Cerebellar nuclear complex (tissue), 1 donor: ENCODE measurements around the gene PTBP1.

Experiments
- DNase-seq, 2 experiments: peaks; one replicate each; lab custom pipeline; 2025; lab: John Stamatoyannopoulos, UW

Gene PTBP1

DNA sequence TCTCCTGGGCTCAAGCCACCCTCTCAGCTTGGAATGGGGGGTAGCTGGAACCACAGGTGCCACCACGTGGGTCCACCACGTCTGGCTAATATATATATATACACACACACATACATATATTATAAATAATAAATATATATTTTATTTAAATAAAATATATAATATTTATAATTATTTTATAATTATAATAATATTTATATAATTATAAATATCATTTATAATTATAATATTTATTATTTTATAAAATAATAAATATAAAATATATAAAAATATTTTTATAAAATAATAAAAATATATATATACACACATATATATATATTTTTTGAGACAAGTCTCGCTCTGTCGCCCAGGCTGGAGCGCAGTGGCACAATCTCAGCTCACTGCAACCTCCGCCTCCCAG is 57.3 kb downstream of the PTBP1 start:
- no peak for DNase-seq

DNA sequence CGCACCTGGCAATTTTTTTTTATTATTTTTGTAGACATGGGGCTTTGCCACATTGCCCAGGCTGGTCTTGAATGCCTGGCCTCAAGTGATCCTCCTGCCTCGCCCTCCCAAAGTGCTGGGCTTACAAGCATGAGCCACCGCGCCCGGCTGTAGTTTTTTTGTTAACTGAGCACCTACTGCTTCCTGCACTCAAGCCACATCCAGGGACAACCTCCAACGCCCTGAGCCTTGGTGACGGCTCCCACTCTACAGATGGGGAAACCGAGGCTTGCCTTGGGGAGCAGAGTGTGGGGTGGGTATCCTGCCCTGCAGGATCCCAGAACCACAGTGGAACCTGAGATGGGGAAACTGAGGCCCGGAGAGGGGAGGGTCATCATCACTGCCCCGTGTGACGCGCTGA is 57.9 kb downstream of the PTBP1 start:
- no peak for DNase-seq

DNA sequence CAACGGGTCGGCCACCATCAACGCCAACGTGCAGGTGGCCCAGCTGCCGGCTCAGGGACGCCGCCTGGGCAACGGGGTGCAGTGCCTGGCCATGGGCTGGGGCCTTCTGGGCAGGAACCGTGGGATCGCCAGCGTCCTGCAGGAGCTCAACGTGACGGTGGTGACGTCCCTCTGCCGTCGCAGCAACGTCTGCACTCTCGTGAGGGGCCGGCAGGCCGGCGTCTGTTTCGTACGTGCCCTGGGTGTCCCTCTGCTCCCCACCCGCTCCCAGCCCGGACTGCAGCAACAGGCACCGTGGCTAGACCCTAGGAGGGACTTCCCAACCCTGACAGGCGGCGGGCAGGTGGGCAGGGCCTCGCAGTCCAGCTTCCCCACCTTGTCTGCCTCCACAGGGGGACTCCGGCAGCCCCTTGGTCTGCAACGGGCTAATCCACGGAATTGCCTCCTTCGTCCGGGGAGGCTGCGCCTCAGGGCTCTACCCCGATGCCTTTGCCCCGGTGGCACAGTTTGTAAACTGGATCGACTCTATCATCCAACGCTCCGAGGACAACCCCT is 58.4 kb downstream of the PTBP1 start:
- DNase-seq: no peak

DNA sequence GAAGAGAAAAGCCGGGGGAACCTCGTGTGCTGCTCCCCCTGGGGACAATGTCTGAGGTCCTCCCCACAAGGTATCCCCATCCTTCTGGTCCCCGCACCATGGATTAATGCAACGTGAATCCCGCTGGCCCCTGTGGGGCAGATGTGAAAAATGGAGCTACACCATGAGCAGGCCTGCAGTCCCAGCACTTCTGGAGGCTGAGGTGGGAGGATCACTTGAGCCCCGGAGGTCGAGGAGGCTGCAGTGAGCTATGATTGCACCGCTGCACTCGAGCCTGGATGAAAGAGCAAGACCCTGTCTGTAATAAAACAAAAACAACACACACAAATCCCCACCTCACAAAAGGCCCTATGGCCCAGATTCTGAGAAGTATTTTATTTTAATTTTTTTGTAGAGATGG is 61.0 kb downstream of the PTBP1 start:
- DNase-seq: no peak

DNA sequence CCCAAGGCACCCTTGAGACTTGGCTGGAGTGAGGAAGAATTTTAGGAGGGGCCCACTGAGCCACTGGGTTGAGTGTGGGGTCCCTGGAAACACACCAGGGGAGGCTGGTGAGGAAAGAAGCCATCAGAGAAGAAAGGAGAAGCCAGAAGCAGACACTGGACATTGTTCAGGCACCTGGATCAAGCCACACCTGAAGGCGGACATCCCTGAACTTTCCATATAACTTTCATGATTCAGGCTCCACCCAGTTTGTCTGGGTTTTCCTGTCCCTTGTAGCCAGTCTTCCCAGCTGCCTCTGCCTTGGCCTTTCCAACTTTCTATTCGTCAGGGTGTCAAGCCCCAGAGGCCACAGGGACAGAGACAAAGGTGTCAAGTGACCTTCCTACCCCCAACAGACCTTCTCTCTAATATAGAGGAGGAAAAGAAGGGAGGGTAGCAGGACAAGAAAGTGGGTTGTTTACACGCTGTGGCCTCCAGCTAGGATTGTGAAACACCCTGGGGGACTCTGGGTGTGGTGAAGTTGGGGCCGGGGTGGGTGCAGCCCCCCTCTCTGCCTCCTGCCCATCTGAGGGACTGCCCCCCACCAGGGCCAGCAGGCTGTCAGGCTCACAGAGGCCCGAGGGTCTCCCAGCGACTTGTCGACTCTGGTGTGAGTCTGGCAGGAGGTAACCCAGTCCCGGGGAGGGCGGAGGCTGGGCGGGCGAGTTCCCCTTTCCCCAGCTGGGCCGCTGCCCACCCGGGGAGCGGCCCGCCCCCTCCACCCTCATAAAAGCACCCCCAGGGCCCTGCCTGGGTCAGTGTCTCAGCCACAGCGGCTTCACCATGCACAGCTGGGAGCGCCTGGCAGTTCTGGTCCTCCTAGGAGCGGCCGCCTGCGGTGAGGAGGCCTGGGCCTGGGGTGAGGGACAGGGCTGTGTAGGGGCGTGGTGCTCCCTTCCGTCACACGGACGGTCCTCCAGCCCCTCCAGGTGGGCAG is 61.9 kb downstream of the PTBP1 start, which contains the start of gene CFD:
TSS of gene CFD (plus strand) at position 797 of the 976 bp plus-strand sequence. CDS start at position 823, 26 bp downstream.
- no peak for DNase-seq

DNA sequence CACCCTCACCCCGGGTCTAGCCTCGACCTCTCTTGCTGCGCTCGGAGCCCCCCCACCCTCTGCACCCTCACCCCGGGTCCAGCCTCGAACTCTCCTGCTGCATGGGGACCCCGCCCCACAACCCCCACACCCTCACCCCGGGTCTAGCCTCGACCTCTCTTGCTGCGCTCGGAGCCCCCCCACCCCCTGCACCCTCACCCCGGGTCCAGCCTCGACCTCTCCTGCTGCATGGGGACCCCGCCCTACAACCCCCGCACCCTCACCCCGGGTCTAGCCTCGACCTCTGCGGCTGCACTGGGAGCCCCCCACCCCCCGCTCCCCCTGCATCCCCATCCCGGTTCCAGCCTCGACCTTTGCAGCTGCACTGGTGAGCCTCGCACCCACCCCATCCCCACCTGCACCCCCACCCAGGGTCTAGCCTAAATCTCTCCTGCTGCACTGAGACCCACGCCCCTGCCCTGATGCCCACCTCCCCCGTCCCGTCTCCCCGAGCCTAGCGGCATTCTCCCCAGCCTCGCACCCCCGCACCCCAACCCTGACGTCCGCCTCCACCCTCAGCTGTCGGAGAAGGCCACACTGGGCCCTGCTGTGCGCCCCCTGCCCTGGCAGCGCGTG is 64.0 kb downstream of the PTBP1 start:
- DNase-seq: no peak
